Measurements from ENCODE around the gene NEAT1.

DNA sequence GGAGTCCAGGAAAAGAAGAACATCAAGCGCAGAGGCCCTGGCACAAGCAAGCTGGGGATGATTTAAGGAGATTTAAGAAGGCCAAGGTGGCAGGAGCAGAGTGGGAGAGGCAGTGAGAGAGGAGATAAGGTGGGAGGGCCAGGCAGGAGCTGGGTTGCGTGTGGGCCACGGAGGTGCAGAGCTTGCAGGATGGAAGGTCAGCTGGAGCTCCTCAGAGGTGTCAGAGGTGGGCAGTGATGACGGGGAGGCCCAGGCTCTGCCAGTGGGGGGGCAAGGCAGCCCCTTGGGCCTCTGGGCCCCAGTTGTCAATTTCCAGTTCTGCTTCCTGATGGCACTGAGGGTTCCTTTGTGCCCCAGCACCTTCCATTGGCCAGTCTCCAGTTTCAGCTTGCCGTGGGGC lies 29.7 kb upstream of the NEAT1 start:
- TF ChIP-seq, protein P1, sequence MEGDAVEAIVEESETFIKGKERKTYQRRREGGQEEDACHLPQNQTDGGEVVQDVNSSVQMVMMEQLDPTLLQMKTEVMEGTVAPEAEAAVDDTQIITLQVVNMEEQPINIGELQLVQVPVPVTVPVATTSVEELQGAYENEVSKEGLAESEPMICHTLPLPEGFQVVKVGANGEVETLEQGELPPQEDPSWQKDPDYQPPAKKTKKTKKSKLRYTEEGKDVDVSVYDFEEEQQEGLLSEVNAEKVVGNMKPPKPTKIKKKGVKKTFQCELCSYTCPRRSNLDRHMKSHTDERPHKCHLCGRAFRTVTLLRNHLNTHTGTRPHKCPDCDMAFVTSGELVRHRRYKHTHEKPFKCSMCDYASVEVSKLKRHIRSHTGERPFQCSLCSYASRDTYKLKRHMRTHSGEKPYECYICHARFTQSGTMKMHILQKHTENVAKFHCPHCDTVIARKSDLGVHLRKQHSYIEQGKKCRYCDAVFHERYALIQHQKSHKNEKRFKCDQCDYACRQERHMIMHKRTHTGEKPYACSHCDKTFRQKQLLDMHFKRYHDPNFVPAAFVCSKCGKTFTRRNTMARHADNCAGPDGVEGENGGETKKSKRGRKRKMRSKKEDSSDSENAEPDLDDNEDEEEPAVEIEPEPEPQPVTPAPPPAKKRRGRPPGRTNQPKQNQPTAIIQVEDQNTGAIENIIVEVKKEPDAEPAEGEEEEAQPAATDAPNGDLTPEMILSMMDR (IDR thresholded peaks at IDR 0.05; ENCODE audit: low read depth, low read length): no peak
- TF ChIP-seq EZH2phosphoT487 (IDR thresholded peaks at IDR 0.05; ENCODE audit: low read depth): no peak
